Stomach (tissue), 9 donors: Measurements from ENCODE around the gene ZKSCAN1. TPM values are rescaled to one million over a fixed set of nuclear protein-coding genes. Genes with fewer than 3 reads are reported as not detected.
"Not testable (repeated sequence)": the region's sequence is repeated elsewhere in the genome, so short reads cannot be mapped to it uniquely, and the experiment has no call there.

ENCODE experiments used
- DNase-seq, 2 donors: peaks; one replicate each; pipeline versions ENCODE4 v3.0.0 to v3.0.0-alpha.2; 2013 to 2019
- H3K27ac ChIP-seq, 5 donors: fragments of 200-600 bp in 4 of 5; sonication (generic) in 4 of 5; one replicate each; pipeline ENCODE4 v1.5.1; 2013 to 2019; ENCODE audit warnings: mild to moderate bottlenecking in 1 of 5, moderate library complexity in 1 of 5
- H3K27me3 ChIP-seq, 3 donors: fragments of 200-600 bp; sonication (generic); one replicate each; pipeline ENCODE4 v1.5.1; 2017 to 2019; ENCODE audit warnings: mixed run types in 1 of 3
- H3K36me3 ChIP-seq, 4 donors: fragments of 200-600 bp; sonication (generic); 1 replicate in 3 of 4; 2 replicates in 1 of 4; pipeline ENCODE4 v1.5.1; 2016 to 2019
- H3K4me1 ChIP-seq, 4 donors: fragments of 200-600 bp; sonication (generic); one replicate each; pipeline ENCODE4 v1.5.1; 2016 to 2019
- H3K4me3 ChIP-seq, 4 donors: fragments of 200-600 bp; sonication (generic) in 3 of 4; one replicate each; pipeline ENCODE4 v1.5.1; 2016 to 2019; ENCODE audit warnings: mild to moderate bottlenecking in 1 of 4
- H3K9me3 ChIP-seq, 4 donors: fragments of 200-600 bp; sonication (generic); one replicate each; pipeline ENCODE4 v1.5.1; 2016 to 2019
- CTCF ChIP-seq, 7 experiments: fragments of 450-650 bp in 4 of 7; fragments of 200-600 bp in 3 of 7; sonication (generic) in 3 of 7; IDR thresholded peaks; one replicate each; pipeline ENCODE4 v1.5.1; 2016 to 2019; ENCODE audit warnings: antibody characterized with exemption in 7 of 7, control low read depth in 2 of 7, mild to moderate bottlenecking in 1 of 7
- EP300 ChIP-seq: sonication (generic); formaldehyde crosslinking; IDR thresholded peaks from one replicate; pipeline ENCODE4 v1.6.1; 2017; ENCODE audit warnings: antibody characterized with exemption
- POLR2A ChIP-seq, 4 donors: fragments of 450-650 bp; IDR thresholded peaks; one replicate each; pipeline ENCODE4 v1.6.1; 2016; ENCODE audit warnings: antibody characterized with exemption in 4 of 4, control low read depth in 2 of 4, mild to moderate bottlenecking in 1 of 4, moderate library complexity in 1 of 4
- POLR2AphosphoS5 ChIP-seq, 3 donors: sonication (generic); formaldehyde crosslinking; IDR thresholded peaks; one replicate each; pipeline ENCODE4 v1.6.1; 2016; ENCODE audit warnings: antibody characterized with exemption in 3 of 3
- WGBS, 5 donors: extraction: QIAGEN DNeasy Blood & Tissue Kit in 3 of 5; methylation state at CpG; one replicate each; pipeline versions ENCODE4 v1.1.5 to v1.1.7; 2013 to 2018; 5-methylcytosine and 5-hydroxymethylcytosine counted together
- intact Hi-C: fragments of 100-400 bp; cut with DNase I; formaldehyde crosslinking; loops from one replicate; pipeline ENCODE4 v1.15.1; 2023; ENCODE audit warnings: low total_unique reads
- polyA plus RNA-seq, 3 donors: library from polyadenylated mRNA; stranded (reverse); fragments of 200-250 nt; gene quantifications; one replicate each; pipeline ENCODE4 v1.2.3, GENCODE V29; 2013
- total RNA-seq, 5 donors: library from RNA; depleted of rRNA; stranded (reverse); fragments of >200 nt; gene quantifications; one replicate each; pipeline versions ENCODE4 v1.1.0 to v1.2.3, GENCODE V29; 2014 to 2016
- donor health status: healthy with polysubstance abuse.
- donor health status: Bipolar disorder and iron deficiency.
- donor health status: healthy.

ZKSCAN1 gene
- total and polyA plus RNA-seq, 8 donors = 9.5 to 153 (median 50.4) TPM

- 66 to 90% (median 79%) methylated on average over 2 of the region's 2 CpGs for WGBS, 5 donors
- Histone ChIP-seq H3K27me3 (no peaks in the 10 kb centered on the region), H3K4me1 (peaks cover 19 to 35% (median 30%) of the 10 kb centered on the region in 4 donors), H3K36me3 (no peaks in the 10 kb centered on the region), H3K4me3 (no peak overlapping the region), H3K9me3 (no peaks in the 10 kb centered on the region), H3K27ac (peak overlapping the region in 1 of 5 donors; percentile 80)
- no peak for DNase-seq
- intact Hi-C loops = no loop called here
- TF ChIP-seq POLR2AphosphoS5 (IDR thresholded peaks at IDR 0.05) (no peak), POLR2A (IDR thresholded peaks at IDR 0.05) (no peak), CTCF (IDR thresholded peaks at IDR 0.05) (no peak), EP300 (no peak)
Measured at GRCh38 chr7:100010901-100011300, 4.5 kb upstream of the ZKSCAN1 start.

DNA sequence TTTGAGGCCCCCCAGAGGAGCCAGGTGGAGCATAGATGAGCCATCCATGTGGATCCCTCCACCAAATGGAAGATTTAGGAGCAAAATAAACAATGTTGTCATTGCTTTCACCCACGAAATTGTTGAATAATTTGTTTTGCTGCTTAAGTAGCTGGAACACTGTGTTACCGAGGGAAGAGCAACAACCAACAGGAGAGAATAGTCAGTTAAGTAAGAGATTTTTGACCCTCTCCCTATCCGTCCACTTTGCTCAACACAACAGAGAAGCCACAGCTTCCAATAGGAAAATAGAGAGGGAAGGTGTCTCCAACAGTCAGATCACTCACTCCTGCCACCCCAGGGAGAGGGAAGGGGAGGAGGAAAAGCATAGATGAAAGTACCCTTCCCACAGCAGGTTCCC, 3.9 kb upstream of the ZKSCAN1 start:
- DNase-seq = no peak
- no peak for TF ChIP-seq POLR2AphosphoS5 (IDR thresholded peaks at IDR 0.05)
- no peak for TF ChIP-seq POLR2A (IDR thresholded peaks at IDR 0.05)
- no peak for TF ChIP-seq CTCF (IDR thresholded peaks at IDR 0.05)
- TF ChIP-seq EP300 = no peak
- Histone ChIP-seq H3K36me3 (no peaks in the 10 kb centered on the region), H3K4me3 (no peak overlapping the region), H3K27me3 (no peaks in the 10 kb centered on the region), H3K9me3 (no peaks in the 10 kb centered on the region), H3K4me1 (peaks cover 19 to 39% (median 33%) of the 10 kb centered on the region in 4 donors), H3K27ac (peak overlapping the region; percentile 5 to 80 (median 63))
- WGBS, 5 donors = 48 to 57% (median 50%) methylated on average over 3 of the region's 3 CpGs
- intact Hi-C loops = no loop called here

DNA sequence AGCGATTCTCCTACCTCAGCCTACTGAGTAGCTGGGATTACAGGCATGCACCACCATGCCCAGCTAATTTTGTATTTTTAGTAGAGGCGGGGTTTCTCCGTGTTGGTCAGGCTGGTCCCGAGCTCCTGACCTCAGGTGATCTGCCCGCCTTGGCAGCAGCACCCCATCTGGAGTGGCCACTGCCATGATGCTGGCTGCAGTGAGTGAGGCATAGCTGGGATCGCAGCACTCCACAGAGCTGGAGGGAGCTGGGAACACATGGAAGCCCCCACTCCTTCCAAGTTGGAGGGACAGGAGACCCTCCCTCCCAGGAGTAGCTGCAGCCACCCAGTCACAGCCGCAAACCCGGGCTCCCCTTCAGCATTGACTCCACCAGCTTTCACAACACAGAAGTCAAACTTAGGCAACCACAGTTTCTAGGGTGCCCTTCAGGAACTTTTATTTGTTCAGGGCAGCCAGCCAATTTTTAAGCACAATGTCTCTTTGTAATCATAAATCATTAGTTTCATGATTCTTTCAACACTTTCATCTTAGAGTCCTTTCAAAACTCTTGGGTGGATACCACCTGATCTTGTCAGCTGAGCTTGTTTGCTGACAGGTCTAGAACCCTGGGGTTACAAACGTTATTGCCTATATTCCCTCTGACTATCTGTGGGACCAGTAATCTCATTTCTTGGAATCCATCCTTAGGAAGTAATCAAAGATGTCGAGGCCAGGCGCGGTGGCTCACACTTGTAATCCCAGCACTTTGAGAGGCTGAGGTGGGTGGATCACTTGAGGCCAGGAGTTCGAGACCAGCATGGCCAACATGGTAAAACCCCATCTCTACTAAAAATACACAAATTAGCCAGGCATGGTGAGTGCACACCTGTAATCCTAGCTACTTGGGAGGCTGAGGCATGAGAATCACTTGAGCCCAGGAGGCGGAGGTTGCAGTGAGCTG, 2.7 kb upstream of the ZKSCAN1 start:
- H3K36me3 ChIP-seq, H3K4me3 ChIP-seq, H3K27me3 ChIP-seq, intact Hi-C loops, H3K9me3 ChIP-seq: not testable (repeated sequence)
- 34 to 59% (median 41%) methylated on average over 13 to 14 of the region's 14 CpGs for WGBS, 5 donors
- Histone ChIP-seq H3K27ac (peak overlapping the region; percentile 42 to 80 (median 69)), H3K4me1 (peaks cover 31 to 50% (median 41%) of the 10 kb centered on the region in 4 donors)
- peak; percentile 45 to 79 for DNase-seq

GRCh38 chr7:100013328-100013676, 2.1 kb upstream of the ZKSCAN1 start:
- Histone ChIP-seq H3K9me3 (no peaks in the 10 kb centered on the region), H3K36me3 (no peaks in the 10 kb centered on the region), H3K4me1 (peaks cover 33 to 57% (median 46%) of the 10 kb centered on the region in 4 donors), H3K4me3 (no peak overlapping the region), H3K27me3 (no peaks in the 10 kb centered on the region), H3K27ac (peak overlapping the region; percentile 42 to 80 (median 63))
- intact Hi-C loops = no loop called here
- DNase-seq = no peak
- WGBS, 5 donors = 65 to 78% (median 76%) methylated on average over 3 of the region's 3 CpGs
- TF ChIP-seq POLR2A (IDR thresholded peaks at IDR 0.05) = no peak
- no peak for TF ChIP-seq CTCF (IDR thresholded peaks at IDR 0.05)
- TF ChIP-seq EP300 = no peak
- TF ChIP-seq POLR2AphosphoS5 (IDR thresholded peaks at IDR 0.05) = no peak
